GM18507 (cell line): ENCODE measurements around the gene SOS1.
A peak's percentile ranks its signal among the peaks of the same experiment; 100 is the strongest.
"Not testable (repeated sequence)": the region's sequence is repeated elsewhere in the genome, so short reads cannot be mapped to it uniquely, and the experiment has no call there.

Source experiments
- DNase-seq: peaks from one replicate; pipeline ENCODE4 v3.0.0; 2011; ENCODE audit warnings: low read depth; ENCODE audit not compliant: insufficient read length; ENCODE audit errors: extremely low spot score
- FAIRE-seq: peaks from 2 replicates; lab custom pipeline; 2011; peaks lifted over from hg19 to GRCh38; lab: Jason Lieb, UNC

The SOS1 gene

GRCh38 chr2:39059366-39059952, 61.4 kb downstream of the SOS1 start:
- peak; percentile 51 for FAIRE-seq
- no peak for DNase-seq

GRCh38 chr2:39058101-39058500, 62.8 kb downstream of the SOS1 start:
- FAIRE-seq (no peak), DNase-seq (no peak)

GRCh38 chr2:39052665-39053064, 68.2 kb downstream of the SOS1 start:
- not testable (repeated sequence) for FAIRE-seq

GRCh38 chr2:39050109-39050508, 70.7 kb downstream of the SOS1 start:
- FAIRE-seq (no peak), DNase-seq (no peak)

More at GRCh38 chr2:39052665-39053064, 68.2 kb downstream of the SOS1 start:
- not testable (repeated sequence) for DNase-seq

GRCh38 chr2:39039072-39039471, 81.8 kb downstream of the SOS1 start:
- DNase-seq (no peak), FAIRE-seq (no peak)

- DNase-seq (no peak), FAIRE-seq (no peak)
Measured at GRCh38 chr2:39033980-39034379, 86.9 kb downstream of the SOS1 start.

- no peak for FAIRE-seq
- DNase-seq = no peak
Measured at GRCh38 chr2:39027421-39027820, 93.4 kb downstream of the SOS1 start.

- no peak for DNase-seq
- no peak for FAIRE-seq
Measured at GRCh38 chr2:39024833-39025232, 96.0 kb downstream of the SOS1 start.

- FAIRE-seq = no peak
Measured at GRCh38 chr2:39023649-39024048, 97.2 kb downstream of the SOS1 start.

GRCh38 chr2:39022642-39023235, 98.1 kb downstream of the SOS1 start:
- FAIRE-seq = no peak
- no peak for DNase-seq

More at GRCh38 chr2:39023649-39024048, 97.2 kb downstream of the SOS1 start:
- no peak for DNase-seq

- FAIRE-seq (no peak), DNase-seq (no peak)
Measured at GRCh38 chr2:39020383-39020782, 100.5 kb downstream of the SOS1 start.

GRCh38 chr2:39018638-39019037, 102.2 kb downstream of the SOS1 start:
- DNase-seq = no peak
- no peak for FAIRE-seq

GRCh38 chr2:39017334-39017733, 103.5 kb downstream of the SOS1 start:
- DNase-seq (no peak), FAIRE-seq (no peak)

GRCh38 chr2:39015424-39015823, 105.4 kb downstream of the SOS1 start:
- FAIRE-seq (no peak), DNase-seq (no peak)

- FAIRE-seq (no peak), DNase-seq (no peak)
Measured at GRCh38 chr2:39013871-39014270, 107.0 kb downstream of the SOS1 start.

GRCh38 chr2:39008665-39009064, 112.2 kb downstream of the SOS1 start:
- FAIRE-seq = no peak
- no peak for DNase-seq

GRCh38 chr2:39007875-39008504, 112.9 kb downstream of the SOS1 start:
- no peak for DNase-seq
- no peak for FAIRE-seq

GRCh38 chr2:39000552-39000951, 120.3 kb downstream of the SOS1 start:
- FAIRE-seq = no peak
- no peak for DNase-seq

- DNase-seq = no peak
- FAIRE-seq = no peak
Measured at GRCh38 chr2:38997781-38998180, 123.1 kb downstream of the SOS1 start.

- no peak for DNase-seq
- no peak for FAIRE-seq
Measured at GRCh38 chr2:38991899-38992298, 129.0 kb downstream of the SOS1 start.

- FAIRE-seq = no peak
Measured at GRCh38 chr2:38988716-38989115, 132.1 kb downstream of the SOS1 start.

More at GRCh38 chr2:38988716-38989115, 132.1 kb downstream of the SOS1 start:
- no peak for DNase-seq
